ENCODE data around the gene IL13. TPM values are rescaled to one million over a fixed set of nuclear protein-coding genes. Genes with fewer than 3 reads are reported as not detected.

IL13 gene
- total RNA-seq, 1 experiment from 2014 or later: not detected

- Histone ChIP-seq H3K14ac (ENCODE audit: insufficient read depth, low read length) (no peak overlapping the region), H3K56ac (ENCODE audit: insufficient read length, low read depth, low read length) (no peak overlapping the region), H3K27me3 (ENCODE audit: insufficient read depth, low read length) (no peaks in the 10 kb centered on the region), H2BK20ac (ENCODE audit: low read depth, low read length, poor library complexity, severe bottlenecking) (no peak overlapping the region), H3K79me2 (ENCODE audit: insufficient read depth, low read length) (no peaks in the 10 kb centered on the region), H3K23ac (ENCODE audit: insufficient read length, low read depth, low read length) (no peak overlapping the region), H4K5ac (ENCODE audit: insufficient read length, low read depth, low read length) (no peak overlapping the region), H2AFZ (ENCODE audit: low read length) (no peak overlapping the region), H3K9ac (ENCODE audit: extremely low read depth, insufficient read length, low read length) (no peak overlapping the region), H3K23me2 (ENCODE audit: insufficient read length, low read depth, low read length, poor library complexity, severe bottlenecking) (no peaks in the 10 kb centered on the region), H4K8ac (replicated peaks; ENCODE audit: insufficient read length, low read depth, low read length) (no peak overlapping the region), H3K27ac (ENCODE audit: insufficient read length, low read depth, low read length) (no peak overlapping the region), H4K91ac (ENCODE audit: insufficient read length, low read depth, low read length) (no peak overlapping the region), H2BK15ac (ENCODE audit: low read depth, low read length) (no peak overlapping the region), H4K20me1 (ENCODE audit: control insufficient read depth, insufficient read depth, insufficient read length) (no peaks in the 10 kb centered on the region), H2AK5ac (ENCODE audit: insufficient read length, low read length) (no peak overlapping the region), H3K4me1 (ENCODE audit: insufficient read depth, low read length) (no peaks in the 10 kb centered on the region), H3K9me3 (ENCODE audit: control insufficient read depth, low read depth, low read length) (no peaks in the 10 kb centered on the region), H2BK12ac (ENCODE audit: insufficient read length, low read depth, low read length) (no peak overlapping the region), H2BK120ac (ENCODE audit: low read depth, low read length, poor library complexity, severe bottlenecking) (no peak overlapping the region), H2BK5ac (ENCODE audit: insufficient read length, low read length) (no peak overlapping the region), H3K4ac (ENCODE audit: low read depth, low read length) (no peak overlapping the region), H3K4me2 (ENCODE audit: insufficient read depth, insufficient read length, low read length) (no peak overlapping the region), H3T11ph (ENCODE audit: low read length) (no peak overlapping the region), H3K79me1 (ENCODE audit: insufficient read depth, low read depth, low read length, poor library complexity, severe bottlenecking) (no peaks in the 10 kb centered on the region), H3K18ac (ENCODE audit: insufficient read length, low read depth, low read length) (no peak overlapping the region)
- H3K4me1 Mint-ChIP-seq: peaks cover 22% of the 10 kb centered on the region in 2 experiments
- no peak for DNase-seq
- H3K36me3 Mint-ChIP-seq (ENCODE audit: insufficient read depth in 1 of 3, low read depth in 3 of 3): peaks cover 0 to 7% (median 0%) of the 10 kb centered on the region in 3 experiments; a peak in 3 of 7 replicates
- peaks cover 0 to 7% of the 10 kb centered on the region in 2 experiments; a peak in 3 of 5 replicates for H3K9me3 Mint-ChIP-seq
- no peak overlapping the region for H3K4me3 Mint-ChIP-seq
- TF ChIP-seq CTCF (conservative IDR thresholded peaks at IDR 0.05): no peak
- no CpG with 5 or more reads among the region's 7 CpGs for whole genome bisulfite sequencing (ENCODE audit: extremely low coverage, insufficient read length, low lambda C conversion rate)
- no peaks in the 10 kb centered on the region; the same call in none of the 2 replicates for H3K27me3 Mint-ChIP-seq (ENCODE audit: low read depth)
- no peak overlapping the region for H3K27ac Mint-ChIP-seq
These were observed 11.5 kb downstream of the IL13 start for GRCh38 chr5:132669455-132669820.

Measured in H9 (cell line).